ENCODE data around the gene FABP1.

Gene FABP1

GRCh38 chr2:88127888-88128653 lies at the start of gene FABP1:
TSS of gene FABP1 (minus strand) at chr2:88128062. CDS start at chr2:88128017, 45 bp downstream.
- DNase-seq, result no peak

GRCh38 chr2:88177556-88177955 lies 49.7 kb upstream of the FABP1 start:
- DNase-seq, result no peak

- DNase-seq, result no peak
Measured at GRCh38 chr2:88176352-88176984, 48.6 kb upstream of the FABP1 start.

DNA sequence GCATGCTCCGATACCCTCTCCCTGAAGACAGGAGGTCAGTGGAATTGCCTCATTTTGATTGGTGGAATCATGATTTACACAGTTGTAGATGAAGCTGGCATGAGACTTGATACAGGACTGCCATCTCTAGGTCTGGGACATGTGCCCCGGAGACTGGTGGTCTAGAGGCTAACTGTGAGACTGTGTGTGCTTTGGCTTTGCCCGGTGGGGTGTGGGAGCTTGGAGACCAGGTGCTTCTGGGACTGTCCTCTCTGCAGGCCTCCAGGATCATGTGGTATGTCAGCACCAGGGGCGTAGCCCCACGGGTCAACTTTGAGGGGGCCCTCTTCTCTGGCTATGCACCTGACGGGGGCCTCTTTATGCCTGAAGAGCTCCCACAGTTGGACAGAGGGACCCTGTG lies 45.0 kb upstream of the FABP1 start:
- no peak for DNase-seq

GRCh38 chr2:88171966-88172365 lies 44.1 kb upstream of the FABP1 start:
- no peak for DNase-seq

- DNase-seq, result no peak
Measured at GRCh38 chr2:88170472-88170892, 42.6 kb upstream of the FABP1 start.

DNA sequence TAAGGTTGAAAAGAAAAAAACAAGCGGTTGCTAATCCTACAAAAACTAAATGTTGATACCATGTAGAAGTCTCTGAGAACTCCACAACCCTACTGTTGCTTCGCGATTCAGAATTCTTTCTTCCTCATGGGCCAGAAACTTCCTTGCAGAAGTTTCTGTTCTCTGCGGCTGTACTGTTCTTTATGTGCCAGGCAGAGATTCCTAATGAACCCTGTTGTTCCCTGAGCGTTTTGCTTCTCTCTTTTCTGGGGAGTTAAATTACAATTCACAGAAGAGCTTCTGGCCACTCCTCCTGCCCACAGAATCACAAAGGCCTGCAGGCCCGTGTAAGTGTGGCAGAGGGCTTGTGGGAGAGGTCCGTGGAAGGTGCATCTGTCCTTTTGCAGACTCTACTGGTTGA lies 40.5 kb upstream of the FABP1 start:
- DNase-seq, result no peak

GRCh38 chr2:88167740-88168139 lies 39.9 kb upstream of the FABP1 start:
- DNase-seq, result no peak

- DNase-seq, result no peak
Measured at GRCh38 chr2:88165332-88166003, 37.6 kb upstream of the FABP1 start.

GRCh38 chr2:88161446-88162244 lies 33.8 kb upstream of the FABP1 start:
- no peak for DNase-seq

GRCh38 chr2:88160517-88160916 lies 32.7 kb upstream of the FABP1 start:
- DNase-seq, result no peak

DNA sequence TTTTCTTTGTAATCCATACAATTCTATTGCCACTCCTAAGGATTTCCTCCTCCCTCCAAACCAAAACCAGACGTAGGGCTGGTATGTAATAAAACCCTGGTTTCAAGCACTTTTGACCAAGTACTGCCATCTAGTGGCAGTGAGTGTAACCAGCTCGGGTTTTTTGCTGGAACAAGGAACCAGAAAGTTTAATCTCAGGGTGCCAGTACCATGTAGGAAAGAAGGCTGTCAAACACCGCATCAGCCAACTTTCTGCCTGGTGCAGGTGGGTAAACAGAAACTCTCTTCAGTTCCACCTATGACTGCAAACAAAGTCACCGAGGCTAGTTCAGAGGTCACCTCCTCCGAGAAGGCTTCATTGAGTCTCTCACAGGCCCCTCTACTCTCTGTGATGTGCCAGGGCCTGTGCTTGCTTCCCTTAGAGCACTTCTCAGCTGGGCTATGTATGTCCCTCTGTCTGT lies 32.1 kb upstream of the FABP1 start:
- DNase-seq, result peak; percentile 63

GRCh38 chr2:88159481-88159880 lies 31.6 kb upstream of the FABP1 start:
- DNase-seq, result no peak

GRCh38 chr2:88148929-88149438 lies 21.1 kb upstream of the FABP1 start:
- DNase-seq, result no peak

DNA sequence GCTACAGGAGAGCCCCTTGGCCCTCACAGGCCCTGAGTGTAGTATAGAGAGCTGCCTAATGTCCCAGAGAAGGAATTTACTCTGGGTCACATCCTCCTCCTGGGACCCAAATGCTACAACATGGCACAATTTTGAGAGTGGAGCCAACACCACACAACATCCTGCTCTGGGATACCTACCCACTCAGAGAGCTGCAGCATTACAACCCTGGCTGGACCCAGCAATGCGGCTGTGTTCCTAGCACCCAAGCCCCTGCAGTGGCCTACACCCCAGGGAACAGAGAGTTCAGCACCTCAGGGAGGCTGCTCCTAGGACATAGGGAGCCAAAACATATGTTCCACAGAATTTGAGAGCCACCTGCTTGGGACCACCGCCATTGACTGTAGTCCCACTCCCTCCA lies 19.3 kb upstream of the FABP1 start:
- no peak for DNase-seq

DNA sequence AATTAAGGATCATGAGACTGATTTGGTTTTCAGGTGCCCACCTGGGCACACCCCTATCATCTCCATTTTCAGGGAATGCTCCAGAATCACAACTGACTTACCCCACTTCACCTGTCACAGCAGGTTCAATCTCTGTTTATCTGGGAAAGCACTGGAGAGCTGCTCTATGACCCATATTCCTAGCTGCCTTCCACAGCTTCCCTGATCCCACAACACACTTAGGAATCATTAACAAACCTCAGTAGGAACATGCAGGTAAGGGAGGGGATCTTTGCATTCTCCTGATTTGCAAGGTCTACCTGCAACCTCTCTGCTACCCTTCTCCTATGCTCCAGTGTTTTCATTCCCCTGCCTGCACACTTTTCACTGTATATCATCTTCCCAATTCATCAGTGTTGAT lies 18.7 kb upstream of the FABP1 start:
- no peak for DNase-seq

- DNase-seq, result no peak
Measured at GRCh38 chr2:88144914-88145497, 17.1 kb upstream of the FABP1 start.

- DNase-seq, result no peak
Measured at GRCh38 chr2:88144271-88144670, 16.4 kb upstream of the FABP1 start.

DNA sequence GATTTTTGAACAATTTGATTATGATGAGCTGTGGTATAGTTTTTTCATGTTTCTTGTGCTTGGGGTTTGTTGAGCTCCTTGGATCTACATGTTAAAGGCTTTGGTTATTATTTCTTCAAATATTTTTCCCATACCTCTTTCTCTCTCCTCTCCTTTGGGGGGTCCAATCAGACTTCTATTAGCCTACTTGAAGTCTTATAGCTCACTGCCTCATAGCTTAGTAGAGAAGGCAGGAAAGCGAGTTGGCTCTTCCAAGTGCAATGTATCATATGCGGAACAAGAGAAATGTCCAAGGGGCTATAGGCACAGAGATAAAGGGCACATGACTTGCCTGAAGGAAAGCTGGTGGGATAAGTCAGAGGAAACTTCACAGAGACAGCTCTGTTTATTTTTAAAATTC lies 14.1 kb upstream of the FABP1 start:
- no peak for DNase-seq

GRCh38 chr2:88139804-88140203 lies 11.9 kb upstream of the FABP1 start:
- DNase-seq, result no peak

- DNase-seq, result no peak
Measured at GRCh38 chr2:88139203-88139702, 11.4 kb upstream of the FABP1 start.

GRCh38 chr2:88137833-88138232 lies 10.0 kb upstream of the FABP1 start:
- no peak for DNase-seq

All from CD4-positive, alpha-beta T cell treated with Interleukin-6 for 4 hours (primary cell).